Measurements from ENCODE around the gene ABLIM3. TPM values are rescaled to one million over a fixed set of nuclear protein-coding genes. Genes with fewer than 3 reads are reported as not detected.

The ABLIM3 gene
- total RNA-seq, 3 donors from 2014 or later (not counting 1 experiment from before 2014, with no cell fraction given): 0.41 to 2.4 (median 1.2) TPM

GRCh38 chr5:149303210-149303609 is 161.9 kb downstream of the ABLIM3 start:
- Mint-ChIP-seq H3K27ac (no peak overlapping the region), H3K4me3 (no peak overlapping the region), H3K9me3 (no peaks in the 10 kb centered on the region), H3K4me1 (no peaks in the 10 kb centered on the region), H3K27me3 (ENCODE audit: low read depth in 2 of 2) (peaks cover 5 to 7% of the 10 kb centered on the region in 2 donors), H3K36me3 (no peaks in the 10 kb centered on the region)
- Histone ChIP-seq H3K4me1 (ENCODE audit: control insufficient read depth, insufficient read depth, low read length) (no peaks in the 10 kb centered on the region), H3K9me3 (ENCODE audit: control insufficient read depth, insufficient read depth, low read length) (no peaks in the 10 kb centered on the region), H3K27me3 (ENCODE audit: control insufficient read depth, insufficient read depth, low read length) (no peaks in the 10 kb centered on the region), H3K36me3 (ENCODE audit: control insufficient read depth, insufficient read depth, low read length) (no peaks in the 10 kb centered on the region), H3K4me3 (ENCODE audit: low read length) (no peak overlapping the region), H3K27ac (ENCODE audit: low read length) (no peak overlapping the region)
- DNase-seq: no peak
- TF ChIP-seq CTCF (IDR thresholded peaks at IDR 0.05): no peak
- intact Hi-C loops (cut with micrococcal nuclease): no loop called here
- ATAC-seq: no peak
- WGBS (ENCODE audit: insufficient coverage): 96% methylated on average over 3 of the region's 4 CpGs

GRCh38 chr5:149304195-149305078 is 163.1 kb downstream of the ABLIM3 start:
- H3K36me3 Mint-ChIP-seq: no peaks in the 10 kb centered on the region
- no peak for TF ChIP-seq CTCF (IDR thresholded peaks at IDR 0.05)
- no peaks in the 10 kb centered on the region for H3K4me1 Mint-ChIP-seq
- intact Hi-C loops (cut with micrococcal nuclease): no loop called here
- DNase-seq (no peak), ATAC-seq (no peak)
- Histone ChIP-seq H3K4me1 (ENCODE audit: control insufficient read depth, insufficient read depth, low read length) (no peaks in the 10 kb centered on the region), H3K9me3 (ENCODE audit: control insufficient read depth, insufficient read depth, low read length) (no peaks in the 10 kb centered on the region), H3K27me3 (ENCODE audit: control insufficient read depth, insufficient read depth, low read length) (no peaks in the 10 kb centered on the region), H3K4me3 (ENCODE audit: low read length) (no peak overlapping the region), H3K27ac (ENCODE audit: low read length) (no peak overlapping the region), H3K36me3 (ENCODE audit: control insufficient read depth, insufficient read depth, low read length) (no peaks in the 10 kb centered on the region)
- H3K27me3 Mint-ChIP-seq (ENCODE audit: low read depth in 2 of 2): peaks cover 0 to 5% of the 10 kb centered on the region in 2 donors
- no peak overlapping the region for H3K4me3 Mint-ChIP-seq
- H3K27ac Mint-ChIP-seq: no peak overlapping the region
- H3K9me3 Mint-ChIP-seq: no peaks in the 10 kb centered on the region
- 76% methylated on average over 11 of the region's 11 CpGs for WGBS (ENCODE audit: insufficient coverage)

GRCh38 chr5:149309354-149309753 is 168.1 kb downstream of the ABLIM3 start:
- H3K36me3 Mint-ChIP-seq: no peaks in the 10 kb centered on the region
- no peak for ATAC-seq
- no peak overlapping the region for H3K4me3 Mint-ChIP-seq
- no peaks in the 10 kb centered on the region for H3K9me3 ChIP-seq (ENCODE audit: control insufficient read depth, insufficient read depth, low read length)
- no peaks in the 10 kb centered on the region for H3K36me3 ChIP-seq (ENCODE audit: control insufficient read depth, insufficient read depth, low read length)
- H3K27me3 ChIP-seq (ENCODE audit: control insufficient read depth, insufficient read depth, low read length): no peaks in the 10 kb centered on the region
- intact Hi-C loops (cut with micrococcal nuclease): no loop called here
- no peak overlapping the region for H3K4me3 ChIP-seq (ENCODE audit: low read length)
- H3K27me3 Mint-ChIP-seq (ENCODE audit: low read depth in 2 of 2): peaks cover 0 to 2% of the 10 kb centered on the region in 2 donors
- H3K9me3 Mint-ChIP-seq: no peaks in the 10 kb centered on the region
- H3K4me1 ChIP-seq (ENCODE audit: control insufficient read depth, insufficient read depth, low read length): no peaks in the 10 kb centered on the region
- no peak for DNase-seq
- no peak for TF ChIP-seq CTCF (IDR thresholded peaks at IDR 0.05)
- WGBS (ENCODE audit: insufficient coverage): 87% methylated on average over 6 of the region's 6 CpGs
- H3K4me1 Mint-ChIP-seq: no peaks in the 10 kb centered on the region
- H3K27ac Mint-ChIP-seq: no peak overlapping the region
- no peak overlapping the region for H3K27ac ChIP-seq (ENCODE audit: low read length)

Other genes starting within 250 kb of the ABLIM3 start
- gene SH3TC2, start 78.4 kb upstream of the ABLIM3 start, total RNA-seq: under 1 TPM; 0.11 to 0.68 (median 0.58) TPM
- 1 to 10 TPM in 1 of 3 donors, under 1 TPM in 1, not detected in 1; 0.23 to 1.5 TPM for gene AFAP1L1, start 130.4 kb downstream of the ABLIM3 start, total RNA-seq
- 10 to 100 TPM in 1 of 3 donors, 1 to 10 TPM in 2; 5.6 to 12.9 (median 6.8) TPM for gene GRPEL2, start 204.0 kb downstream of the ABLIM3 start, total RNA-seq
- 10 to 100 TPM; 16.6 to 18.1 (median 16.8) TPM for gene PCYOX1L, start 216.6 kb downstream of the ABLIM3 start, total RNA-seq
- gene IL17B, start 237.8 kb downstream of the ABLIM3 start, total RNA-seq: not detected

Data from natural killer cell (primary cell).